Effector memory CD4-positive, alpha-beta T cell (primary cell): Measurements from ENCODE around the gene NOP9.
A peak's percentile ranks its signal among the peaks of the same experiment; 100 is the strongest.

Source experiments
- DNase-seq, 3 donors: peaks; one replicate each; pipeline ENCODE4 v3.0.0-alpha.2; 2020
- H3K27ac ChIP-seq: 2 replicates; pipeline ENCODE4 v1.7.0; 2013; ENCODE audit warnings: mild to moderate bottlenecking, low read length, moderate library complexity; ENCODE audit not compliant: insufficient read depth, poor library complexity, severe bottlenecking
- H3K27me3 ChIP-seq: replicated peaks from 2 replicates; pipeline ENCODE4 v1.7.0; 2013; ENCODE audit warnings: mild to moderate bottlenecking, low read length; ENCODE audit not compliant: insufficient read depth, control insufficient read depth, poor library complexity, severe bottlenecking
- H3K36me3 ChIP-seq: 2 replicates; pipeline ENCODE4 v1.7.0; 2013; ENCODE audit warnings: mild to moderate bottlenecking, low read length, moderate library complexity; ENCODE audit not compliant: control insufficient read depth, insufficient read depth
- H3K4me1 ChIP-seq: 2 replicates; pipeline ENCODE4 v1.7.0; 2013; ENCODE audit warnings: low read length, mild to moderate bottlenecking; ENCODE audit not compliant: control insufficient read depth, insufficient read depth, poor library complexity, severe bottlenecking
- H3K4me3 ChIP-seq: 2 replicates; pipeline ENCODE4 v1.7.0; 2013; ENCODE audit warnings: low read length, low read depth, mild to moderate bottlenecking; ENCODE audit not compliant: insufficient read depth, poor library complexity, severe bottlenecking
- H3K9me3 ChIP-seq: 2 replicates; pipeline ENCODE4 v1.7.0; 2013; ENCODE audit warnings: mild to moderate bottlenecking, low read length, moderate library complexity; ENCODE audit not compliant: control insufficient read depth

NOP9 gene

DNA sequence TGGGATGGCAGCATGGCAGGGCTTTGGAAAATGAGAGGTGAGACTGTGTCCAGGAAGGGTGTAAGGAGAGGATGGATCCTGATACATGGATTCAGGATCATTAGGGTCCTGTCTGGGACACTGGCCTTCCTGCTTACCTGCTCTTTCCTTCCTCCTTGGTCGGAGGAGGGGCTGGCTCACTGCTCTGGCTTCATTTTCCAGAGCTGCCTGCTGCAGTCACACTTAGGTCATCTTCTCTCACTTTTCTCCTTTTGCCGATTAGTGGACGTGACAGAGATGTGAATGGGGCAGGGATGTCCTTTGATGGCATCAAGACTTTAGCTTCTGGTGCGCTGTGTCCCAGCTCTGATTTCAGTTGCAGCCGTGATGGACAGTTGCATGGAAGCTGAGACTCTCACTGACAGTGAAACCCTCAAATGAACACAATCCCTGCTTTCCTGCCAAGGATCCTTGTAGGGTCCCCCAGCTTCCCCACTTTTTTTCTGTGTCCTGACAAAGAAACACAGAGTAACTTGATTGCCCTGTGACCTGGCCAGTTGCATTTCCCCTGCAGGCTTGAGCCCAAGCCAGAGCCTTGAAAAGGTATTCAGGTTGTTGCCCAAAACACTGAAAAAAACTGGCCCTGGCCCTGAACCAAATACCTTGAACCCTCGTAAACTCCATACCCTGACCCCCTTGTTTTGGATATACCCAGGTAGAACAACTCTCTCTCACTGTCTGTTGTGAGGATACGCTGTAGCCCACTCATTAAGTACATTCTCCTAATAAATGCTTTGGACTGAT is 8.9 kb downstream of the NOP9 start:
- H3K27ac ChIP-seq: peak overlapping the region; percentile 75
- peaks cover 41% of the 10 kb centered on the region for H3K4me1 ChIP-seq
- H3K36me3 ChIP-seq: peaks cover 41% of the 10 kb centered on the region
- no peaks in the 10 kb centered on the region for H3K27me3 ChIP-seq
- no peak overlapping the region for H3K4me3 ChIP-seq
- H3K9me3 ChIP-seq: no peaks in the 10 kb centered on the region
- DNase-seq: no peak

GRCh38 chr14:24309538-24310264 is 10.1 kb downstream of the NOP9 start, which contains the start of gene LTB4R2:
Gene LTB4R2 (plus strand): TSS chr14:24310140. CDS start chr14:24310665, 525 bp downstream.
- Histone ChIP-seq H3K9me3 (no peaks in the 10 kb centered on the region), H3K27me3 (no peaks in the 10 kb centered on the region), H3K27ac (peak within 1 kb of the TSS; percentile 75), H3K4me3 (peak within 1 kb of the TSS; percentile 47), H3K4me1 (peaks cover 53% of the 10 kb centered on the region), H3K36me3 (peaks cover 30% of the 10 kb centered on the region)
- DNase-seq: no peak

- no peaks in the 10 kb centered on the region for H3K9me3 ChIP-seq
- peaks cover 24% of the 10 kb centered on the region for H3K36me3 ChIP-seq
- peak overlapping the region; percentile 47 for H3K4me3 ChIP-seq
- H3K4me1 ChIP-seq: peaks cover 59% of the 10 kb centered on the region
- H3K27ac ChIP-seq: peak overlapping the region; percentile 75
- no peak for DNase-seq
- no peaks in the 10 kb centered on the region for H3K27me3 ChIP-seq
Measured at GRCh38 chr14:24310265-24310645, 10.6 kb downstream of the NOP9 start.

- peaks cover 65% of the 10 kb centered on the region for H3K4me1 ChIP-seq
- peak; percentile 58 to 67 (median 63) for DNase-seq
Measured at GRCh38 chr14:24310646-24311604, 11.3 kb downstream of the NOP9 start, which contains the start of gene LTB4R. Gene LTB4R (plus strand): TSS chr14:24311502. CDS start chr14:24315652, 4,150 bp downstream.

GRCh38 chr14:24311837-24312615 is 12.4 kb downstream of the NOP9 start:
- Histone ChIP-seq H3K4me1 (peaks cover 65% of the 10 kb centered on the region), H3K27me3 (no peaks in the 10 kb centered on the region), H3K4me3 (peak overlapping the region; percentile 47), H3K9me3 (no peaks in the 10 kb centered on the region), H3K36me3 (peaks cover 7% of the 10 kb centered on the region), H3K27ac (peak overlapping the region; percentile 75)
- no peak for DNase-seq

More at GRCh38 chr14:24310646-24311604, 11.3 kb downstream of the NOP9 start, which contains the start of gene LTB4R:
- Histone ChIP-seq H3K27me3 (no peaks in the 10 kb centered on the region), H3K27ac (peak within 1 kb of the TSS; percentile 75), H3K9me3 (no peaks in the 10 kb centered on the region), H3K4me3 (peak within 1 kb of the TSS; percentile 47), H3K36me3 (peaks cover 18% of the 10 kb centered on the region)

DNA sequence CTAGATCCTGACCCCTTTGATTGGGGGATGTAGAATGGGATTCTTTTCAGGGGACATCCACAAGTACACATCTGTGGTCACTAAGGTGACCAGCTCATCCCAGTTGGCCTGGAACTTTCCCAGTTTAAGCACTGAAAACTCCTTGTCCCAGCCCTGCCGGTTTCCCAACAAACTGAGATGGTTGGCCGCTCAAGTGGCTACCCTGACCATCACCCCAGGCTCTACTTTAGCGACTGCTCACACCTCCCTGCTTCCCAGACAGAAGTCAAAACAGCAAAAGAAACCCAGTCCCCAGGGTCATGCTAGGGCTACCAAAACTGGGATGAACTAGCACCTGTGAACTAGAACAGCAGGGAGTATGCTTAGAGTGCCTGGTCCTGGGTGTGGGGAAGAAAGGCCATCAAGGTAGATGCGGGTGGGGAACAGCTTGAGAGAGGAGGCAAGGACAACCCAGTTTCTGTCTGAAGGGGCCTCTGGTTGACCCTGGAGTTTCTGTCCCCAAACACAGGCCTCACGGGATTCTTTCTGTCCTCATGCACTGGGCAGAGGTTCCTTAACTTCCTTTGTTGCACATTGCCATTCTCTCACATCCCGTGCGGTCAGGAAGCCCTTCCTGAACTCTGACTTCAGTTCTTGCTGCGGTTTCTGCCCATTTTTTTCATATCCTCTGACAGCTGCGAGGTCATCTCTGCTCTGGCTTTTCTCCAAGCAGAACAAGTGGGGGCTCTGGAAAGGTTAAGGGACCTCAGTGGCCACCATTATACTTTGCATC is 13.3 kb downstream of the NOP9 start:
- no peaks in the 10 kb centered on the region for H3K27me3 ChIP-seq
- peak in 2 of 3 donors; percentile 35 to 45 for DNase-seq
- H3K27ac ChIP-seq: peak overlapping the region; percentile 75
- no peaks in the 10 kb centered on the region for H3K9me3 ChIP-seq
- H3K36me3 ChIP-seq: no peaks in the 10 kb centered on the region
- H3K4me3 ChIP-seq: peak overlapping the region; percentile 2
- peaks cover 65% of the 10 kb centered on the region for H3K4me1 ChIP-seq

DNA sequence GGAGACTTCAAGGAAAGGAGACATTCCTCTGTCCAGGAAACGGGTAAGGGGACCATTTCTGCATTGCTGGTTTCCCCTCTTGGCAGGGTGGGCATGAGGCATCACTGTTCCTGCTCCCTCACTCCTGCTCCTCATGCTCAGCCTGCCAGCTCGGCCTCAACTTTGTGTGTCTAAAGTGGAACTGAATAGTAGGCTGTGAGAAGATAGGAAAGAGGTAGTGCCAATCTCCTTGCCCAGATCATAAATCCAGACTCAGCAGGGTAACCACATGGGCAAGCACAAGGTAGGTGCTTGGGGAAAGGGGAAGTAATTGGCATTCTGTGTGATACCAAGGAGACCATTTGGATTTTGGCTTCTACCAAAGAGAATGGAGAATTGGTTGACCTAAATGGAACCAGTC is 14.3 kb downstream of the NOP9 start:
- H3K4me3 ChIP-seq: no peak overlapping the region
- H3K4me1 ChIP-seq: peaks cover 65% of the 10 kb centered on the region
- H3K27ac ChIP-seq: no peak overlapping the region
- H3K36me3 ChIP-seq: no peaks in the 10 kb centered on the region
- no peak for DNase-seq
- no peaks in the 10 kb centered on the region for H3K9me3 ChIP-seq
- no peaks in the 10 kb centered on the region for H3K27me3 ChIP-seq

- H3K4me1 ChIP-seq: peaks cover 59% of the 10 kb centered on the region
- no peak for DNase-seq
- no peaks in the 10 kb centered on the region for H3K9me3 ChIP-seq
- no peak overlapping the region for H3K27ac ChIP-seq
- H3K4me3 ChIP-seq: no peak overlapping the region
- no peaks in the 10 kb centered on the region for H3K27me3 ChIP-seq
- no peaks in the 10 kb centered on the region for H3K36me3 ChIP-seq
Measured at GRCh38 chr14:24314377-24315193, 14.9 kb downstream of the NOP9 start.
